ENCODE results near the gene REEP5.

The REEP5 gene

DNA sequence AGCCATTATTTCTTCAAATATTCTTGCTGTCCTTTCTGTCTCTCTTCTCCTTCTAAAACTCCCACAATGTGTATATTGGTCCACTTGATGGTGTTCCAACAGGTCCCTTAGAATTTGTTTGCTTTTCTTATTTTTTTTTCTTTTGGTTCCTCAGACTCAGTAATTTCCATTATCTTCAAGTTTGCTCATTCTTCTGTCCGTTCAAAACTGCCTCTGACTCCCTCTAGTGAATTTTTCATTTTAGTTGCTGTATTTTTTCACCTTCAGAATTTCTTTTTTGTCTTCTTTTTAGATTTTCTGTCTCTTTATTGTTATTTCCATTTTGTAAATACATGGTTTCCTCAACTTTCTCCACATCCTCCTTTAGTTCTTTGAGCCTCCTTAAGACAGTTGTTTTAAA lies 67.4 kb downstream of the REEP5 start:
- H3K4me3 ChIP-seq (ENCODE audit: low read length, poor library complexity, severe bottlenecking) = no peak overlapping the region
- no peaks in the 10 kb centered on the region for H3K9me3 ChIP-seq (ENCODE audit: insufficient read depth, low read depth, low read length)
- TF ChIP-seq, protein P1, sequence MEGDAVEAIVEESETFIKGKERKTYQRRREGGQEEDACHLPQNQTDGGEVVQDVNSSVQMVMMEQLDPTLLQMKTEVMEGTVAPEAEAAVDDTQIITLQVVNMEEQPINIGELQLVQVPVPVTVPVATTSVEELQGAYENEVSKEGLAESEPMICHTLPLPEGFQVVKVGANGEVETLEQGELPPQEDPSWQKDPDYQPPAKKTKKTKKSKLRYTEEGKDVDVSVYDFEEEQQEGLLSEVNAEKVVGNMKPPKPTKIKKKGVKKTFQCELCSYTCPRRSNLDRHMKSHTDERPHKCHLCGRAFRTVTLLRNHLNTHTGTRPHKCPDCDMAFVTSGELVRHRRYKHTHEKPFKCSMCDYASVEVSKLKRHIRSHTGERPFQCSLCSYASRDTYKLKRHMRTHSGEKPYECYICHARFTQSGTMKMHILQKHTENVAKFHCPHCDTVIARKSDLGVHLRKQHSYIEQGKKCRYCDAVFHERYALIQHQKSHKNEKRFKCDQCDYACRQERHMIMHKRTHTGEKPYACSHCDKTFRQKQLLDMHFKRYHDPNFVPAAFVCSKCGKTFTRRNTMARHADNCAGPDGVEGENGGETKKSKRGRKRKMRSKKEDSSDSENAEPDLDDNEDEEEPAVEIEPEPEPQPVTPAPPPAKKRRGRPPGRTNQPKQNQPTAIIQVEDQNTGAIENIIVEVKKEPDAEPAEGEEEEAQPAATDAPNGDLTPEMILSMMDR (conservative IDR thresholded peaks at IDR 0.05; ENCODE audit: low read length) = no peak
- TF ChIP-seq EZH2phosphoT487 (IDR thresholded peaks at IDR 0.05; ENCODE audit: borderline replicate concordance) = no peak
- no peaks in the 10 kb centered on the region for H4K20me1 ChIP-seq (ENCODE audit: insufficient read depth, low read length, poor library complexity, severe bottlenecking)
- H3K9ac ChIP-seq (ENCODE audit: low read depth, low read length, poor library complexity, severe bottlenecking) = no peak overlapping the region
- no peaks in the 10 kb centered on the region for H3K4me1 ChIP-seq (ENCODE audit: insufficient read depth, low read length, poor library complexity, severe bottlenecking)
- H3K4me2 ChIP-seq (ENCODE audit: low read depth, low read length, poor library complexity, severe bottlenecking) = no peak overlapping the region
- no peaks in the 10 kb centered on the region for H3F3A ChIP-seq (ENCODE audit: low read depth)
- H3K36me3 ChIP-seq (ENCODE audit: insufficient read depth, low read length) = no peaks in the 10 kb centered on the region
- no peaks in the 10 kb centered on the region for H3K9me2 ChIP-seq (replicated peaks; ENCODE audit: low read depth, low read length)
- no peak overlapping the region for H2AFZ ChIP-seq (ENCODE audit: low read length)
- H3K79me2 ChIP-seq (ENCODE audit: insufficient read depth, low read length) = no peaks in the 10 kb centered on the region
- no peaks in the 10 kb centered on the region for H3K27me3 ChIP-seq (ENCODE audit: insufficient read depth, low read length, poor library complexity, severe bottlenecking)

GRCh38 chr5:112849912-112850311 lies 72.1 kb downstream of the REEP5 start:
- H4K20me1 ChIP-seq (ENCODE audit: insufficient read depth, low read length, poor library complexity, severe bottlenecking) = no peaks in the 10 kb centered on the region
- H3K79me2 ChIP-seq (ENCODE audit: insufficient read depth, low read length) = no peaks in the 10 kb centered on the region
- H3K4me1 ChIP-seq (ENCODE audit: insufficient read depth, low read length, poor library complexity, severe bottlenecking) = peaks cover 4% of the 10 kb centered on the region
- H3F3A ChIP-seq (ENCODE audit: low read depth) = no peaks in the 10 kb centered on the region
- no peak overlapping the region for H3K9ac ChIP-seq (ENCODE audit: low read depth, low read length, poor library complexity, severe bottlenecking)
- no peak overlapping the region for H3K4me2 ChIP-seq (ENCODE audit: low read depth, low read length, poor library complexity, severe bottlenecking)
- no peak overlapping the region for H2AFZ ChIP-seq (ENCODE audit: low read length)
- no peaks in the 10 kb centered on the region for H3K9me2 ChIP-seq (replicated peaks; ENCODE audit: low read depth, low read length)
- H3K36me3 ChIP-seq (ENCODE audit: insufficient read depth, low read length) = no peaks in the 10 kb centered on the region
- H3K9me3 ChIP-seq (ENCODE audit: insufficient read depth, low read depth, low read length) = no peaks in the 10 kb centered on the region
- no peak overlapping the region for H3K4me3 ChIP-seq (ENCODE audit: low read length, poor library complexity, severe bottlenecking)
- H3K27me3 ChIP-seq (ENCODE audit: insufficient read depth, low read length, poor library complexity, severe bottlenecking) = no peaks in the 10 kb centered on the region
- TF ChIP-seq, protein P1 (conservative IDR thresholded peaks at IDR 0.05; ENCODE audit: low read length) = no peak
- no peak for TF ChIP-seq EZH2phosphoT487 (IDR thresholded peaks at IDR 0.05; ENCODE audit: borderline replicate concordance)

- Histone ChIP-seq H2AFZ (ENCODE audit: low read length) (0 out of 2 replicates have a peak overlapping the region, but pooled peaks have one; percentile 36), H3K4me3 (ENCODE audit: low read length, poor library complexity, severe bottlenecking) (peak overlapping the region; percentile 42)
These were observed 73.8 kb downstream of the REEP5 start for GRCh38 chr5:112848116-112848811.

More at GRCh38 chr5:112848116-112848811, 73.8 kb downstream of the REEP5 start:
- Histone ChIP-seq H3K9me2 (replicated peaks; ENCODE audit: low read depth, low read length) (no peaks in the 10 kb centered on the region), H3K4me1 (ENCODE audit: insufficient read depth, low read length, poor library complexity, severe bottlenecking) (peaks cover 4% of the 10 kb centered on the region), H3F3A (ENCODE audit: low read depth) (no peaks in the 10 kb centered on the region), H3K27me3 (ENCODE audit: insufficient read depth, low read length, poor library complexity, severe bottlenecking) (no peaks in the 10 kb centered on the region), H4K20me1 (ENCODE audit: insufficient read depth, low read length, poor library complexity, severe bottlenecking) (no peaks in the 10 kb centered on the region), H3K36me3 (ENCODE audit: insufficient read depth, low read length) (no peaks in the 10 kb centered on the region), H3K4me2 (ENCODE audit: low read depth, low read length, poor library complexity, severe bottlenecking) (peak overlapping the region; percentile 65), H3K9me3 (ENCODE audit: insufficient read depth, low read depth, low read length) (no peaks in the 10 kb centered on the region), H3K9ac (ENCODE audit: low read depth, low read length, poor library complexity, severe bottlenecking) (peak overlapping the region; percentile 36), H3K79me2 (ENCODE audit: insufficient read depth, low read length) (no peaks in the 10 kb centered on the region)
- TF ChIP-seq, protein P1 (conservative IDR thresholded peaks at IDR 0.05; ENCODE audit: low read length) = peak; percentile 56
- no peak for TF ChIP-seq EZH2phosphoT487 (IDR thresholded peaks at IDR 0.05; ENCODE audit: borderline replicate concordance)
